GM18519 (cell line): ENCODE measurements around the gene SPTBN4.
A peak's percentile ranks its signal among the peaks of the same experiment; 100 is the strongest.
"Not testable (repeated sequence)": the region's sequence is repeated elsewhere in the genome, so short reads cannot be mapped to it uniquely, and the experiment has no call there.

ENCODE experiments used
- ATAC-seq: cut with Tn5 transposase; IDR thresholded peaks from one replicate; pipeline ENCODE4 v1.9.1; 2021; ENCODE audit warnings: mild to moderate bottlenecking, moderate library complexity; ENCODE audit not compliant: unreplicated experiment, low FRiP score

SPTBN4 gene

DNA sequence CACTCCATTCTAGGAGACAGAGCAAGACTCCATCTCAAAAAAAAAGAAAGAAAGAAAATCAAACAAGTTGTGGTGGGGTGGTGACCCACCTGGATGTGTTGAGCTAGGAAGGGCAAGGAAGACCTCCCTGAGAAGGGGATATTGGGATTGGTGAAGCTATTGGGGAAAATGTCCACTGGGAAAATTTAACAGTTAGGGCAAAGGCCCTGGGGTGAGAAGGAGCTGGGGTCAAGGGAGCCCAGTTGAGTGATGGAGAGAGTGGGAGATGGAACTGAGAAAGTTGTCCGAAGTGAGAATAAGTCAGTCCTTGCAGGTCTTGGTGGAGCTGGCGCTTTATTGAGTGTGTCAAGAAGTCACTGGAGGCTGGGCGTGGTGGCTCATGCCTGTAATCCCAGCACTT lies 28.5 kb upstream of the SPTBN4 start:
- no peak for ATAC-seq

DNA sequence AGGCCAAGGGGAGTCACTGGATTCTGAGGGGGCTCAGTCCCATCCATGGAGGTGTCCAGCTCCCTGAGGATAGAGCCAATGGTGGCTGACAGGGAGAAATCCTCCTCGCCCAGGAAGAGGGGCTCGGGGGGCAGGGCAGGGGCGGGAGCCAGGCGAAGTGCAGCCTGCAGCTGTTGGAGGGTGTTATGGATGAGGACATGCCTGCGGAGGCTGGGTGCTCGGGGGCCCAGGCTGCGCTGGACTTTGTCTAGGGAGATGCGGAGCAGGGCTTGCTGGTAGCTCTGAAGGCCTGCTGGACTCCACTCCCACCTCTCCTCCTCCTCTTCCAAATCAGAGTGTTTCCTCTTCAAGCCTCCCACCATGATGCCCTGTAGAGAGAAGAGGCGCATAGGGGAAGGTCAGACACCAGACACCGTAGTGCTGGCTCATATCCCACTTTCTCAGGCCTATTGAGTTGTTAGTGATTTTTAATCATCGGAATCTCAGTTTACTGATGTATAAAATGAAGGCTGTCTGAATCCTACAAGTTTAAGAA lies 25.0 kb upstream of the SPTBN4 start:
- no peak for ATAC-seq

DNA sequence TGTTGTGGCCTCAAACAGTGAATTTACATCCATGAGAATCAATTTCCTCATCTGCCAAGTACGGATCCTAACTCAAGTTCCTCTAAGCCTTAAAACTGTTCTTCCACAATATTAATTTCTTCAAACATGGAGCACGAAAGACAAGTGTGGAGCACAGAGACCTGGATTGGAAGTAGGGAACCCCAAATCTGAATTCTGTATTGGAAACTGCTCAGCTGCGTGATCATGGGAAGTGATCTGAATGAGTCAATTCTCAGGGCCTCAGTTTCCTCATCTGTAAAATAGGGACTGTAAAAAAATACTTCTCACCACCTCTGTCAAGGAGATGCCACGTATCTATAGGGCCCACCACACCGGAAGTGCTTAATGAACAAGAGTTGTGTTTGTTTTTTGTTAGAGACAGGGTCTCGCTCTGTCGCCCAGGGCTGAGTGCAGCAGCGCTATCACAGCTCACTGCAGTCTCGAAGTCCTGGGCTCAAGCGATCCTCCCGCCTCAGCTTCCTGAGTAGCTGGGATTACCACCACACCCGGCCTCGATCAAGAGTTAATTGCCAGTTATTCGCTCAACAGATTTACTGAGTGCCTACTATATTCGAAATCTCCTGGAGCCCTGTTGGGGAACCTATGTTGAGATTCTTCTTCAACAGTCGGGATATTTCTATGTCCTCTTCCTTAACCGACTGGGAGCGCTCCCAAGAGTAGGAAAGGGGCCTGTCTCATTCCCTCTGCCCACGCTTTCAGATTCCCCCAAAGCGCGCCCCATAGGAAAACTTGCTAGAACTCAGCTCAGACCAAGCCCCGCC lies 24.3 kb upstream of the SPTBN4 start:
- ATAC-seq = no peak

DNA sequence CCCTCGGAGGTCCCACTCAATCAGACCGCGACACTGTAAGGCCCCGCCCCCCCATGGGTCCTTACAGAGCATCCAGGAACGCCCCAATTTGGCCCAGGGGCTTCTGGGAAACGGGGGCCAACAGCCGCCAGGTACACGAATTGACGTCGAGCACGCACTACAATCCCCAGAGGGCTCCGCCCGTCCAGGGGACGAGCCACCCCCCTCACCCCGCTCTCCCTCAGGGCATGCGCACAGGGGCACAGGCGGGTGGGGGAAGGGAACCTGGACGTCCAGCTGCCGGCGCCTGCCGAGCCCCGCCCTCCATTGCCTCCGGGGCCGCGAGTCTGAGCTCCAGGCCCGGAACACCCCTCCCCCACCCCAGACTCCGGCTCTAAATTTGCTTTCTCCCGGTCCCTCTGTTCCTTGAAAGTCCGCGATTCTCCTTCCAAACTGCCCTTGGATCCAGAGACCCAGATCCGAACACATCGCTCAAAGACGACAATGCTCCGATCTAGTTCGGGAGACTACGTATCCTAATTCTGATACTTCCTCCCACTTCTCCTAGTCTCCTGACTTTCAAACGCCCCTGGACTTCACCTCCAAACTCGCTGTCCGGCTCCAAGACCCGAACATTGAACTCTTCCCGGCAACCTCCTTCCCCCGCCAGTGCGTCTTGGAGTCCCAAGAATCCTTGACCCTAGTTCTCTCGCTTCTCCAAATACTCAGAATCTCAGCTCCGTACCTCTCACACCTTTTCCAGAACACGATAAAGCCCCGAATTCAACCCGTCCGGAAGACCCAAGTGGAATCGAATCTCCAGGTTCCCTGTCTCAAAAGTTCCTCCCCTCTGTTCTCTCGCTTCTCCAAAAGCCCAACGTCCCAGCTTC lies 23.4 kb upstream of the SPTBN4 start:
- ATAC-seq = peak; percentile 55

DNA sequence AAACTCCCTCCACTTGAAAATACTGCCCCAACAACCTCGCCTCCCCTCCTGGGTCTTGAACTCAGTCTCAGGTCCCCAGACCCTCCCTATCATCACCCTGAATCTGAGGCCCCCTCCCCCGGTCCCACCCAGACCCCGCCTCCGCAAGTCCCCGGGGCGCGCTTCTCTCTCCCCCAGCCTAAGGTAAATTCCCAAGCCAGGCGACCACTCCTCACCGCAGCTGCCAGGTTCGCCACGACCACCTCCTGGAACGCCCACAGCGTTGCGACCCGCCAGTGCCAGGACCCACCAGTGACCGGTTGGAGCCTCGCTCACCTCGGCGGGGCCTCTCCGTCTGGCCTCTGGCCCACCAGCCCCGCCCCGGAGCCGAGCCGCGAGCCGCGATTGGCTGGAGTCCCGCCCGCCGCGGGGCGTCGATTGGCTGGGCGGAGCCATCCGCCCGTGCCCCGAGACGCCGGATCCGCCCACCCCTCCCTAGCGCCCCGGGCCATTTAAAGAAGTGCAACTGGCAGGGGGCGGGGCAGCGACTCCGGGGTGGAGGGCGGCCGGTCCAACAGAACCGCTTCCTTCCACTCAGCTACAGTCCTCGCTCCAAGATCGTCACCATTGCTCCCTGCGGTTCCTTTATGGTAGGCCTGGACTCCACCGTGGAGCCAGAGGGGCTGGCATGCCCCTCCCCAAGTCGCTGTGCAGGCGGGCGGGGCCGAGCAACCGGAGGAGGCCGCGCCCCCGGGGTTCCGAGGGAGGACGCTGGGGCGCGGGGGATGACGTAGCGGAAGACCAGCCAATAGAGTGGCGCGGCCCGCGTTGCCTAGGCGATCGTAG lies 22.6 kb upstream of the SPTBN4 start, which contains the start of gene SERTAD3:
Gene SERTAD3 (minus strand): TSS at position 336 of the 825 bp plus-strand sequence. CDS start 2,255 bp downstream, outside the sequence.
- ATAC-seq = peak; percentile 55

DNA sequence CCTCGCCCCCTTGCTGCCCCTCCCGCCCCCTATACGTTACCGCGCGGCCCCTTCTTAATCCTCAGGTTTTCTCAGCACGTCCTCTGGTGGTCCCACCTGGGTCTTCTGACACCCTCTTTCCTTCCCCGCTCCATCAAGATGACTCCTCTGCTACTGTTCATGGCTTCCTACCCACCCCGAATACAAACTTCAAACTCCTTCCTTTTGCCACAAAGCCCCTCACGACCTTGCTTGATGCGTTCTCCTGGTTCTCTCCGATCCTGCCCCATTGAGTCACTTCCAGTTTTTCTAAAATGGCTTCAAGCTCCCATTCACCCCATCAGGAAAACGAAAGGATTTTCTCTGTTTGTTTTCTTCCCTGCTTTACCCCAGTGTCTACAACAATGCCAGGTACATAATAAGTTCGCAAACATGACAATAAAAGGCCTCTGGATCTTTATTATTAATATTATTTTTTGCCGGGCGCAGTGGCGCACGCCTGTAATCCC lies 21.9 kb upstream of the SPTBN4 start:
- no peak for ATAC-seq

DNA sequence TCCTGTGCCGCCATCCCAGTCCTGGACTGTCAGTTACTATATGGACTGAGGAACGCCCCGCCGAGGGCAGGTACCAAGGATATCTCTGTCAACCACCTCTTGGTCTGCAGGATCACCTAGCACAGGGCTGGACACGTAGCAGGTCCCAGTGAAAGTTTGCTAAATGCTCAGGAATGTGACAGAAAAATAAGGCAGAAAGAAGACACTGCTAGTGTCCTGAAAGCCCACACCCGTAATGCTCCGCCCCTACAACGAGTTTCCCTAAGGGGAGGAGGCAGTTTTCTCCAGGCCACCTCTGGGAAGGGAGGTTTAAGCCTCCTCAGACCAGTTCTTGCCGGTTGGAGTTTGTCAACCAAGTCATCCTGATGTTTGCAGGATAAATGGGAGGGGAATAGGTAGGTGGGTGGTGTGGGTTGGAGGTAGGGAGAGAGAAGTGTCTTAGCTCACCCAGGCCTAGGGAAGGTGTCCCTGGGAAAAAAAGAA lies 21.0 kb upstream of the SPTBN4 start:
- no peak for ATAC-seq

DNA sequence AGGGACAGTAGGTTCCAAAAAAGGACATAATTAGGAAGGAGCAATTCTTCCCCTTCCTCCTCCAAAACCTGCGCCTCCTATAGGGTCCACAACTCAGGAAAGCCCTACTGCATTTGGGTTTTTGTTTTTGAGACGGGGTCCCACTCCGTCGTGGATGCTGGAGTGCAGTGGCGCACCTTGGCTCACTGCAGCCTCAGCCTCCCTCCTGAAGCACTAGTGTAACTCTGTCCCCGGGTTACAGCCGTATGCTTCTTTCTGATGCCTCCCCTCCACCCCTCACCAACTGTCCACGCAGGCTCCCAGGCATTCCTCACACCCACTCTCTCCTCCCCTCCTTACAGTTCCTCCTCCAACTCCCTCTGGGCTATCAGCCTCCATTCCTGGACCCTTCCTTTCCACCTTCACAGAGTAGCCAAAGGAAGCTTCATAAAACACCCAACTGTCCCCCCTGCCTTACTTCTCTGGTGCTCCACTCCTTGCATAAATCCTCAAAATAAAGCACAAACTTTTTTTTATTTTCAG lies 20.5 kb upstream of the SPTBN4 start:
- ATAC-seq = no peak

DNA sequence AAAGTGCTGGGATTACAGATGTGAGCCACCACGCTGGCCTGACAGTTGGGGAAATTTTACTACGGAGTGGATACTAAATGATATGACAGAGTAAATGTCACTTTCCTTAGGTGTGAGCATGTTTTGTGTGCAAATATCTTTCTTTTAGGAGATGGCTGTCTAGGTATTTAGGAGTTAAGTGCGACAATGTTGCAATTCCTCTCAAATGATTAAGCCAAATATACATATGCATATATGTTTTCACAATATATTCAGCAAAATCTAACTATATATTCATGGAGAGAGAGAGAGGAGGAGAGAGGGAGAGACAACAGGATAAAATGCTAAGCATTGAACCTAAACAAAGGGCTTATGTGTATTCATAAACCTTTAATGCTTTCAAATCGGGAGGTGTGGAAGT lies 17.3 kb upstream of the SPTBN4 start:
- no peak for ATAC-seq

DNA sequence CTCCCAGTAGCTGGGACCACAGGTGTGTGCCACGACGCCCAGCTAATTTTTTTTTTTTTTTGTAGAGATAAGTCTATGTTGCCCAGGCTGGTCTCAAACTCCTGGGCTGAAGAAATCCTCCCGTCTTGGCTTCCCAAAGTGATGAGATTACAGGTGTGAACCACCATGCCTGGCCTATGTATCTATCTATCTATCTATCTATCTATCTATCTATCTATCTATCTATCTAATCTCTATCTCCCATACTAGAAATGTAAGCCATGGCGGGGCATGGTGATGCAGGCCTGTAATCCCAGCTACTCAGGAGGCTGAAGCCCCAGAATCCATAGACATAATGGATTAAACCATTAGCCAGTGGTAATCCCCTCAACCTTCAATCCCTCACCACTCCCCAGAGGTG lies 16.1 kb upstream of the SPTBN4 start:
- ATAC-seq = no peak

DNA sequence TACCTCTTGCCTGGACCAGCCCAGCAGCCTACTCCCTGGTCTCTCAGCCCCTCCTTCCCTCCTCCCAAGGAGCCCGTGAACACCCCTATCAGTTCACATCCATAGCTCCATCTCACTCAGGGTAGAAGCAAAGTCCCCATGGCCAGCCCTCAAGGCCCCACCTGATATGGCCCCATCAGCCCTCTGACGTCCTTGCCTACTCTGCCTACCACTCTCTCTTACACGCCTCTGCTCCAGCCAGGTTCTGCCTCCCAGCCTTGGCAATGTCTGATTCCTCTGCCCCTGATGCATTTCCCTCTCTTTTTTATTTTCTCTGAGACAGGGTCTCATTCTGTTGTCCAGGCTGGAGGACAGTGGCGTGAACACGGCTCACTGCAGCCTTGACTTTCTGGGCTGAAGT lies 14.8 kb upstream of the SPTBN4 start:
- no peak for ATAC-seq

DNA sequence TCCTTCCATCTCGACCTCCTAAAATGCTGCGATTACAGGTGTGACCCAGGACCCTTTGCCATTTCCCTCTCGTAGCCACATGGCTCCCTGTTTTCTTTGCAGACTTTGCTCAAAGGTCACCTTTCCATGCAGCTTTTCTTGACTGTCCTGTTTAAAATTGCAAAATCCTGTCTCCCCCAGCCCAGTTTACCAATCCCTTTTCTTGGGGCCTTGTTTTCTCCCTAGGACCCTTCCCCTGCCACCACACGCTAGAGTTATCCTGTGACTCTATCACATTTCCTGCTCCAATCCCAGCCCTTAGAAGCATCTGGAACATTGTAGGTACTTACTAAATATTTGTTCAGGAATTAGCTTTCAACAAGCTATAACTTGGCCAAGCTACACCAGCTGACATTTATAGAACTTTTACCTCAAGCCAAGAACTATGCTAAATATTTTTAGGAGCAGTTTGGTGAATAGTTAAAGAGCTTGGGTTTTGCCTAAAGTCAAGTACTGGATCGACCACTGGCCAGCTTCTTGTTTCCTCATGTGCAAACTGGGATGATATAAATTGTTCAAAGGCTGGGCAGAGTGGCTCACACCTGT lies 13.6 kb upstream of the SPTBN4 start:
- ATAC-seq = no peak

DNA sequence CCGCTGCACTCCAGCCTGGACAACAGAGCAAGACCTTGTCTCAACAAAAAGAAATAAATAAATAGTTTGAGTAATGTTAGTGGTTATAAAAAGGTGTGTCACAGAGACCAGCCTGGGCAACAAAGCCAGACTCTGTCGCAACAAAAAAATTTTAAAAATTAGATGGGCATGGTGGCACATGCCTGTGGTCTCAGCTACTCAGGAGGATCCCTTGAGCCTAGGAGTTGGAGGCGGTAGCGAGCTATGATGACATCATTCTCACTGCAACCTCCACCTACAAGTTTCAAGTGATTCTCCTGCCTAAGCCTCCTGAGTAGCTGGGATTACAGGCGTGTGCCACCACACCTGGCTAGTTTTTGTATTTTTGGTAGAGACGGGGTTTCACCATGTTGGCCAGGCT lies 12.9 kb upstream of the SPTBN4 start:
- ATAC-seq = not testable (repeated sequence)

DNA sequence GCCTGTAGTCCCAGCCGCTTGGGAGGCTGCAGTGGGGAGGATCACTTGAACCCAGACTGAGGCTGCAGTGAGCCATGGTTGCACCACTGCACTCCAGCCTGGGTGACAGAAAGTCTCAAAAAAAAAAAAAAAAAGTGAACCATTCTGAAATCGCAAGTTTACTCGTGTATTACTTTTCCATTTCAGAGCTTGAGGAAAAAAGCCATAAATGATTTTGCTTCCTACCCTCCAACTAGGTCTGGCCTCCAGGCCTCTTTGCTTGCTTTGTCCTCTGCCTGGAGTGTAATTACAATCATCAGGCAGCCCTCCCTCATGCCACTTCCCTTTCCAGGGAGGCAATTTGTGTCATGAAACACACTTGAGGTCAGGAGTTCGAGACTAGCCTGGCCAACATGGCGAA lies 9.8 kb upstream of the SPTBN4 start:
- ATAC-seq = no peak

DNA sequence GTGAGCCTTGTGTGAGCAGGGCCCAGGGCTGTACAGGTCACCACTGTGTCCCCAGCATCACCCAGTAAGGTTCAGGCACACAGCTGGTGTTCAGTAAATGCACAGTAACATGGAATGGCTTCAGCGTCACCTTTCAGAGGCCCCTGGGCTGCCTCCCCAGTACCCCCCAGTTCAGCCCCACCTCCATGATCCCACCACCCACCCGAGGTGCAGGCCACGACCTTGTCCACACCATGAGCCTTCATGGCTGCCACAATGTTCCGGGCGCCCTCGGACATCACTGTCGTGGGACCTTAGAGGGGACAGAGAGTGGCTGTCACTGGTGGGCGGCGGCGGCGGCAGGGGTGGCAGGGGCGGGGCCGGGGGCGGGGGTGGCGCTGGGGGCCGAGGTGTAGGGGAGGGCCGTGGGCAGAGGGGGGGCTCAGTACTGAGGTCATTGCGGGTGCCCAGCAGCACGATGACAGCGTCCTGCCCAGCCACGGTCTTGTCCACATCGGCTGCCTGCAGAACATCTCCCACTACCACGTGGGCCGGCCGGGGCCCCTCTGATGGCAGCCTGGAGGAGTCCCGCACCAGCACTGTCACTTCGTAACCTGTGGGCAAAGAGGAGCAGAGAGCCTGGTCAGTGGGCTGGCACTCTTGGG lies 8.7 kb upstream of the SPTBN4 start:
- no peak for ATAC-seq

DNA sequence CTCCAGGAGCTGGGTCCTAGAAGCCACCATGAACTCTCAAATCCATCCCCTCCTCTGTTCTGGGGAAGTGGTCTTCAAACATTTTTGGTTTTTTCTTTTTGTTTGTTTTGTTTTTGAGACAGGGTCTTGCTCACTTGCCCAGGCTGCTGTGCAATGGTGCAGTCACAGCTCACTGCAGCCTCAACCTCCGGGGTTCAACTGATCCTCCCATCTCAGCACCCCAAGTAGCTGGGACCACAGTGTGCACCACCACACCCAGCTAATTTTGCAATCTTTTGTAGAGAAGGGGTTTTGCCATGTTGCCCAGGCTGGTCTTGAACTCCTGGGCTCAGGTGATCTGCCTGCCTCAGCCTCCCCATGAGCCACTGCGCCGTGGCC lies 8.2 kb upstream of the SPTBN4 start:
- ATAC-seq = no peak

DNA sequence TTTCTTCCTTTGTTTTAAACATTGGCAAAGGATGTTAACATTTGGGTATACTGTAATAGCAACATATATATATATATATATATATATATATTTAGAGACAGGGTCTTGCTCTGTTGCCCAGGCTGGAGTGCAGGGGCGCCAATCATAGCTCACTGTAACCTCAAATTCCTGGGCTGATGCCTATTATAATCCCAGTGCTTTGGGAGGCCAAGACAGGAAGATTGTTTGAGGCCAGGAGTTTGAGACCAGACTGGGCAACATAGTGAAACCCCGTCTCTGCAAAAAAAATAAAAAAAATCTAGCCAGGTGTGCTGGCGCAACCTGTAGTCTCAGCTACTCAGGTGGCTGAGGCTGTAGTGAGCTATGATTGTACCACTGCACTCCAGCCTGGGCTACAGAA lies 6.6 kb upstream of the SPTBN4 start:
- no peak for ATAC-seq

DNA sequence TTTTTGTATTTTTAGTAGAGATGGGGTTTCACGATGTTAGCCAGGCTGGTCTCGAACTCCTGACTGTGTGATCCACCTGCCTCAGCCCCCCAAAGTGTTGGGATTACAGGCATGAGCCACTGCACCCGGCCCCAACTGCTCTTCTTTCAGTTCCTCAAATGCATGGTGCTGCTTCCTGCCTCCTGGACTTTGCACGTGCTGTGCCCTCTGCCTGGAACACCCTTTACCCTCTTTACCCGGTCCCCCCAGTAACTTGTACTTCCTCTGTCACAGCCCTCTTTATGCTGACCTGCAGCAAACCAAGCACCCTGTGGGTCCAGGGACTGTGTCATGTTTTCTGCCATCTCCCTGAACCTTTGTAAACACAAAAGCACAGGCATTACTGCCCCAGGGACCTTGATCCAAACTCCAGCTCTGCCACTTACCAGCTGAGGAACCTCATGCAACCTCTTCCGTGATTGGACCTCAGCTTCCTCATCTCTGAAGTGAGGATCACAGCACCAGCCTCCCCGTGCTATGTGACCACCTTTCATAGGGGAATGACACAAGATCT lies 5.1 kb upstream of the SPTBN4 start:
- no peak for ATAC-seq

DNA sequence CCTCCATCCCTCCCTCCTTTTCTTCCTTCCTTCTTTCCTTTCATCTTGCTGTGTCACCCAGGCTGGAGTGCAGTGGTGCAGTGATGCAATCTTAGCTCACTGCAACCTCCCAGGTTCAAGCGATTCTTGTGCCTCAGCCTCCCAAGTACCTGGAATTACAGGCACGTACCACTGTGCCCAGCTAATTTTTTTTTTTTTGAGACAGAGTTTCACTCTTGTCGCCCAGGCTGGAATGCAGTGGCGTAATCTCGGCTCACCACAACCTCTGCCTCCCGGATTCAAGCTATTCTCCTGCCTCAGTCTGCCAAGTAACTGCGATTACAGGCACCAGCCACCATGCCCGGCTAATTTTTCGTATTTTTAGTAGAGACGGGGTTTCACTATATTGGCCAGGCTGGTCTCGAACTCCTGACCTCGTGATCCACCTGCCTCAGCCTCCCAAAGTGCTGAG lies 3.2 kb upstream of the SPTBN4 start:
- ATAC-seq = not testable (repeated sequence)
